Caco-2 (cell line): ENCODE data around the gene ITGA11. TPM values are rescaled to one million over a fixed set of nuclear protein-coding genes. Genes with fewer than 3 reads are reported as not detected.

Source experiments
- BruUV-seq: library from RNA; stranded (reverse); fragments of 400-500 nt; replicated peaks from 2 replicates; lab custom pipeline; 2021; lab: Mats Ljungman, UMichigan
- CTCF ChIA-PET: fragments of 300-600 bp; sonication (Branson Sonifier 250); formaldehyde crosslinking; loops from one replicate; lab custom pipeline; 2022; ENCODE audit warnings: antibody characterized with exemption; lab: Charles Lee
- POLR2A ChIA-PET: fragments of 300-600 bp; sonication (Branson Sonifier 250); formaldehyde crosslinking; loops from one replicate; lab custom pipeline; 2022; ENCODE audit warnings: antibody characterized with exemption; lab: Charles Lee
- DNase-seq, 2 experiments: peaks; one replicate each; pipeline versions ENCODE4 v3.0.0 to v3.0.0-alpha.2; 2020 to 2022
- H3K27me3 ChIP-seq: replicated peaks from 2 replicates; pipeline ENCODE4 v1.6.0; 2011; ENCODE audit warnings: low read length; ENCODE audit not compliant: control insufficient read depth, insufficient read depth
- H3K36me3 ChIP-seq: 2 replicates; pipeline ENCODE4 v1.5.1; 2011; ENCODE audit warnings: low read length; ENCODE audit not compliant: control insufficient read depth, insufficient read depth
- H3K4me1 ChIP-seq: fragments of 250-450 bp; sonication (Bioruptor Pico); 2 replicates; pipeline ENCODE4 v1.5.1; 2020; ENCODE audit warnings: mild to moderate bottlenecking
- H3K4me3 ChIP-seq: 2 replicates; pipeline ENCODE4 v1.5.1; 2011; ENCODE audit warnings: low read depth, mild to moderate bottlenecking, control low read depth, low read length
- H3K9me3 ChIP-seq: fragments of 250-450 bp; sonication (Bioruptor Pico); 2 replicates; pipeline ENCODE4 v1.5.1; 2020; ENCODE audit warnings: mild to moderate bottlenecking, moderate library complexity
- H3K27ac Mint-ChIP-seq: one replicate; pipeline ENCODE4 v1.8.0; 2022; ENCODE audit warnings: mixed read lengths; ENCODE audit not compliant: unreplicated experiment
- H3K27me3 Mint-ChIP-seq: one replicate; pipeline ENCODE4 v1.8.0; 2022; ENCODE audit warnings: mixed read lengths; ENCODE audit not compliant: insufficient read depth, unreplicated experiment
- H3K36me3 Mint-ChIP-seq: one replicate; pipeline ENCODE4 v1.8.0; 2022; ENCODE audit warnings: mild to moderate bottlenecking, mixed read lengths; ENCODE audit not compliant: insufficient read depth, unreplicated experiment
- H3K4me1 Mint-ChIP-seq: one replicate; pipeline ENCODE4 v1.8.0; 2022; ENCODE audit warnings: low read depth, mixed read lengths; ENCODE audit not compliant: unreplicated experiment
- H3K4me3 Mint-ChIP-seq: one replicate; pipeline ENCODE4 v1.8.0; 2022; ENCODE audit warnings: mild to moderate bottlenecking, moderate library complexity, mixed read lengths; ENCODE audit not compliant: unreplicated experiment
- H3K9me3 Mint-ChIP-seq: one replicate; pipeline ENCODE4 v1.8.0; 2022; ENCODE audit warnings: mixed read lengths; ENCODE audit not compliant: unreplicated experiment
- CTCF ChIP-seq, 2 experiments: fragments of 200-600 bp in 1 of 2; IDR thresholded peaks; 1 replicate in 1 of 2; 2 replicates in 1 of 2; pipeline versions ENCODE4 v1.5.1 to v1.8.0; 2011 to 2022; ENCODE audit warnings: antibody characterized with exemption in 1 of 2, control low read depth in 1 of 2, inconsistent platforms in 1 of 2, low read depth in 1 of 2, low read length in 1 of 2, mild to moderate bottlenecking in 1 of 2, moderate library complexity in 1 of 2; ENCODE audit not compliant: insufficient read depth in 1 of 2, severe bottlenecking in 1 of 2, unreplicated experiment in 1 of 2
- intact Hi-C: fragments of 100-400 bp; cut with micrococcal nuclease; formaldehyde crosslinking; loops from one replicate; pipeline ENCODE4 v1.10.0; 2022; ENCODE audit not compliant: unreplicated experiment
- total RNA-seq: library from RNA; stranded (reverse); gene quantifications from 2 replicates; pipeline ENCODE4 v1.2.3, GENCODE V29; 2022

The ITGA11 gene
- total RNA-seq, 1 experiment from 2014 or later = 0.18 TPM

GRCh38 chr15:68360721-68361120, 71.2 kb downstream of the ITGA11 start:
- no peaks in the 10 kb centered on the region for H3K4me1 Mint-ChIP-seq

GRCh38 chr15:68356778-68357177, 75.2 kb downstream of the ITGA11 start:
- CTCF ChIA-PET = interaction anchor here (0.7 kb wide), 1 partner anchor 51 kb away, joined by 4 read pairs; no protein-coding TSS in a partner anchor

More at GRCh38 chr15:68360721-68361120, 71.2 kb downstream of the ITGA11 start:
- H3K36me3 Mint-ChIP-seq = no peaks in the 10 kb centered on the region
- intact Hi-C loops = no loop called here
- no peak overlapping the region for H3K4me3 ChIP-seq
- ChIA-PET POLR2A (no interaction called here), CTCF (no interaction called here)
- no peak for DNase-seq
- no peak overlapping the region for H3K27ac Mint-ChIP-seq
- TF ChIP-seq CTCF (IDR thresholded peaks at IDR 0.05; ENCODE audit: insufficient read depth in 1 of 2, low read depth in 1 of 2, low read length in 1 of 2, severe bottlenecking in 1 of 2, unreplicated experiment in 1 of 2) = no peak
- peaks cover 10% of the 10 kb centered on the region for H3K9me3 Mint-ChIP-seq
- no peaks in the 10 kb centered on the region for H3K36me3 ChIP-seq
- H3K9me3 ChIP-seq = 0 out of 2 replicates have a peak, but pooled peaks cover 4% of the 10 kb centered on the region
- no peaks in the 10 kb centered on the region for H3K27me3 Mint-ChIP-seq
- H3K4me3 Mint-ChIP-seq = no peak overlapping the region
- BruUV-seq = no TSS peak
- H3K27me3 ChIP-seq = no peaks in the 10 kb centered on the region
- no peaks in the 10 kb centered on the region; the same call in 1 of the 2 replicates for H3K4me1 ChIP-seq

GRCh38 chr15:68354923-68355322, 77.0 kb downstream of the ITGA11 start:
- Histone ChIP-seq H3K9me3 (0 out of 2 replicates have a peak, but pooled peaks cover 4% of the 10 kb centered on the region), H3K27me3 (no peaks in the 10 kb centered on the region), H3K36me3 (no peaks in the 10 kb centered on the region), H3K4me1 (no peaks in the 10 kb centered on the region), H3K4me3 (no peak overlapping the region)
- Mint-ChIP-seq H3K27me3 (no peaks in the 10 kb centered on the region), H3K36me3 (no peaks in the 10 kb centered on the region), H3K4me1 (no peaks in the 10 kb centered on the region), H3K27ac (no peak overlapping the region), H3K4me3 (no peak overlapping the region), H3K9me3 (peaks cover 24% of the 10 kb centered on the region)
- intact Hi-C loops = no loop called here
- BruUV-seq = no TSS peak
- CTCF ChIA-PET = no interaction called here
- no peak for DNase-seq
- no peak for TF ChIP-seq CTCF (IDR thresholded peaks at IDR 0.05; ENCODE audit: insufficient read depth in 1 of 2, low read depth in 1 of 2, low read length in 1 of 2, severe bottlenecking in 1 of 2, unreplicated experiment in 1 of 2)
- POLR2A ChIA-PET = no interaction called here

More at GRCh38 chr15:68356778-68357177, 75.2 kb downstream of the ITGA11 start:
- intact Hi-C loops = no loop called here
- no peak for DNase-seq
- TF ChIP-seq CTCF (IDR thresholded peaks at IDR 0.05; ENCODE audit: insufficient read depth in 1 of 2, low read depth in 1 of 2, low read length in 1 of 2, severe bottlenecking in 1 of 2, unreplicated experiment in 1 of 2) = no peak
- Mint-ChIP-seq H3K4me1 (no peaks in the 10 kb centered on the region), H3K27me3 (no peaks in the 10 kb centered on the region), H3K36me3 (no peaks in the 10 kb centered on the region), H3K9me3 (peaks cover 24% of the 10 kb centered on the region), H3K4me3 (no peak overlapping the region), H3K27ac (no peak overlapping the region)
- Histone ChIP-seq H3K36me3 (no peaks in the 10 kb centered on the region), H3K4me3 (no peak overlapping the region), H3K27me3 (no peaks in the 10 kb centered on the region), H3K9me3 (0 out of 2 replicates have a peak, but pooled peaks cover 4% of the 10 kb centered on the region), H3K4me1 (no peaks in the 10 kb centered on the region)
- no TSS peak for BruUV-seq
- POLR2A ChIA-PET = no interaction called here
